ENCODE measurements around the gene KNSTRN. TPM values are rescaled to one million over a fixed set of nuclear protein-coding genes. Genes with fewer than 3 reads are reported as not detected.

KNSTRN gene
- total and polyA plus RNA-seq, 2 of the 13 experiments (the other 11 are each of a cell fraction or from before 2014, with no cell fraction given): 20.3 to 62.3 TPM

DNA sequence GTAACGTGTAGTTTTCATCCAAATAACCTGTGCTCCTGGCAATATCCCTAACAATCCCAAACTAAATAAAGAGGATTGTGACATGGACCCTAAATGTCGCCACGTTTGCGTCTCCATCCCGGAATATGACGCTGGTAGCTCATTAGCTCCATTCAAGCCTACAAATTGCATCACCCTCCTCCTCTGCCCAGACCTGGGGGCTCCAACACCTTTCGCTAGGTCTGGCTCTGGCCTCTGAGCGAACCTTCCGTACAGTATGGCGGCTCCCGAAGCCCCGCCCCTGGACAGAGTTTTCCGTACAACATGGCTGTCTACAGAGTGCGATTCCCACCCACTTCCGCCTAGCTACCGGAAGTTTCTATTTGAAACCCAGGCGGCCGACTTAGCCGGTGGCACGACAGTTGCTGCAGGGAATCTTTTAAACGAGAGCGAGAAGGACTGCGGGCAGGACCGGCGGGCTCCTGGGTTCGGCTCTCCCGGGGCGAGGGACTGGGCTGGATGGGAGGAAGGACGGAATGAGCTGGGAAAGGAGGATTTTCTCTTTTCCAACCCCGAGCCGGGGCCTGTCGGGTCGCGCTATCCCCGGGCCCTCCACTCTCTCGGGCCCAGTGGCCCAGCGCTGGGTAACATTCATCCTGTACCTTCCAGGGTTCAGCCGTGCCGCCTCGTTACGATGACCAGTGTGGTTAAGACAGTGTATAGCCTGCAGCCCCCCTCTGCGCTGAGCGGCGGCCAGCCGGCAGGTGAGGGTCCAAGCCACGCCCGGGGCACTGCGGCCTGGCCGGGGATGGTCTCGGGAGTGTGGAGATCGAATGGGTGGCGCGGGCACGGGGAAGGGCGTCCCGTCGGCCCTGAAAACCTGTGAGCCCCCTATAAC is at the start of gene KNSTRN (continued):
- TF ChIP-seq, protein P1, sequence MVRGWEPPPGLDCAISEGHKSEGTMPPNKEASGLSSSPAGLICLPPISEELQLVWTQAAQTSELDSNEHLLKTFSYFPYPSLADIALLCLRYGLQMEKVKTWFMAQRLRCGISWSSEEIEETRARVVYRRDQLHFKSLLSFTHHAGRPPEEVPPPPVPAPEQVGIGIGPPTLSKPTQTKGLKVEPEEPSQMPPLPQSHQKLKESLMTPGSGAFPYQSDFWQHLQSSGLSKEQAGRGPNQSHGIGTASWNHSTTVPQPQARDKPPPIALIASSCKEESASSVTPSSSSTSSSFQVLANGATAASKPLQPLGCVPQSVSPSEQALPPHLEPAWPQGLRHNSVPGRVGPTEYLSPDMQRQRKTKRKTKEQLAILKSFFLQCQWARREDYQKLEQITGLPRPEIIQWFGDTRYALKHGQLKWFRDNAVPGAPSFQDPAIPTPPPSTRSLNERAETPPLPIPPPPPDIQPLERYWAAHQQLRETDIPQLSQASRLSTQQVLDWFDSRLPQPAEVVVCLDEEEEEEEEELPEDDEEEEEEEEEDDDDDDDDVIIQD (CRISPR knock-in tag; IDR thresholded peaks at IDR 0.05; ENCODE audit: low read depth): no peak
- TF ChIP-seq, protein P2, sequence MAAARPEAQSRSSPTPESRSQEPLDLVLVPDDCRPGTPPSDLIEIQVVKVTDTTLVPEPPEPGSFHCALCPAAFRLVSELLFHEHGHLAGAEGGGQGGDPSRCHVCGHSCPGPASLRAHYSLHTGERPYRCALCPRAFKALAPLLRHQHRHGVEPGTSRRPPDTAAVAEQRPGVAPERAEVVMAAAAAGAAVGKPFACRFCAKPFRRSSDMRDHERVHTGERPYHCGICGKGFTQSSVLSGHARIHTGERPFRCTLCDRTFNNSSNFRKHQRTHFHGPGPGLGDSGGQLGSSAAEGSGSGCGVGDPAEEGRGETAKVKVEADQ (CRISPR knock-in tag; IDR thresholded peaks at IDR 0.05; ENCODE audit: borderline replicate concordance): no peak
- no peak for TF ChIP-seq NFIC (IDR thresholded peaks at IDR 0.05; ENCODE audit: low read length)
- TF ChIP-seq ZNF569 (CRISPR knock-in tag; IDR thresholded peaks at IDR 0.05; ENCODE audit: borderline replicate concordance): no peak
- TF ChIP-seq GABPA (IDR thresholded peaks at IDR 0.05; ENCODE audit: low read depth, low read length): peak; percentile 85
- TF ChIP-seq GABPA (CRISPR knock-in tag; IDR thresholded peaks at IDR 0.05; ENCODE audit: low read depth): peak; percentile 99
- TF ChIP-seq ZNF17 (CRISPR knock-in tag; IDR thresholded peaks at IDR 0.05): no peak
- no peak for TF ChIP-seq KDM1A (CRISPR knock-in tag; IDR thresholded peaks at IDR 0.05)
- TF ChIP-seq HHEX (CRISPR knock-in tag; IDR thresholded peaks at IDR 0.05): no peak
- TF ChIP-seq KLF13 (CRISPR knock-in tag; IDR thresholded peaks at IDR 0.05): no peak
- no peak for TF ChIP-seq MTA3 (CRISPR knock-in tag; IDR thresholded peaks at IDR 0.05)
- peak; percentile 38; the same call in 1 of the 2 replicates for TF ChIP-seq ZBTB21 (CRISPR knock-in tag; IDR thresholded peaks at IDR 0.05)
- TF ChIP-seq RBAK (CRISPR knock-in tag; IDR thresholded peaks at IDR 0.05): no peak
- peak; percentile 71 for TF ChIP-seq CEBPB (IDR thresholded peaks at IDR 0.05; ENCODE audit: borderline replicate concordance, low read depth, low read length)
- TF ChIP-seq ZNF746 (CRISPR knock-in tag; IDR thresholded peaks at IDR 0.05): 0 out of 2 replicates have a peak, but pooled peaks have one; percentile 73
- no peak for TF ChIP-seq ZNF10 (CRISPR knock-in tag; IDR thresholded peaks at IDR 0.05; ENCODE audit: borderline replicate concordance, low read depth)
- no peak for TF ChIP-seq ZNF253 (CRISPR knock-in tag; IDR thresholded peaks at IDR 0.05; ENCODE audit: borderline replicate concordance)
- TF ChIP-seq HDAC1 (CRISPR knock-in tag; IDR thresholded peaks at IDR 0.05): peak; percentile 87
- TF ChIP-seq ZNF292 (CRISPR knock-in tag; IDR thresholded peaks at IDR 0.05; ENCODE audit: borderline replicate concordance, low read depth): no peak
- TF ChIP-seq RBM22 (optimal IDR thresholded peaks at IDR 0.05; ENCODE audit: low read length): peak; percentile 16
- TF ChIP-seq YEATS2 (CRISPR knock-in tag; IDR thresholded peaks at IDR 0.05; ENCODE audit: borderline replicate concordance): no peak
- TF ChIP-seq RARA (CRISPR knock-in tag; IDR thresholded peaks at IDR 0.05): no peak
- TF ChIP-seq, protein P3, sequence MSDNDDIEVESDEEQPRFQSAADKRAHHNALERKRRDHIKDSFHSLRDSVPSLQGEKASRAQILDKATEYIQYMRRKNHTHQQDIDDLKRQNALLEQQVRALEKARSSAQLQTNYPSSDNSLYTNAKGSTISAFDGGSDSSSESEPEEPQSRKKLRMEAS (IDR thresholded peaks at IDR 0.05): peak; percentile 36; the same call in 1 of the 2 replicates
- TF ChIP-seq MIER2 (CRISPR knock-in tag; IDR thresholded peaks at IDR 0.05): 0 out of 2 replicates have a peak, but pooled peaks have one; percentile 34
- TF ChIP-seq HOXD1 (CRISPR knock-in tag; IDR thresholded peaks at IDR 0.05): no peak
- no peak; the same call in 1 of the 2 replicates for TF ChIP-seq PHF20 (CRISPR knock-in tag; IDR thresholded peaks at IDR 0.05)
- TF ChIP-seq SIX1 (CRISPR knock-in tag; IDR thresholded peaks at IDR 0.05; ENCODE audit: borderline replicate concordance): no peak
- no peak for TF ChIP-seq ZBTB7B (CRISPR knock-in tag; IDR thresholded peaks at IDR 0.05)
- TF ChIP-seq, protein P4, sequence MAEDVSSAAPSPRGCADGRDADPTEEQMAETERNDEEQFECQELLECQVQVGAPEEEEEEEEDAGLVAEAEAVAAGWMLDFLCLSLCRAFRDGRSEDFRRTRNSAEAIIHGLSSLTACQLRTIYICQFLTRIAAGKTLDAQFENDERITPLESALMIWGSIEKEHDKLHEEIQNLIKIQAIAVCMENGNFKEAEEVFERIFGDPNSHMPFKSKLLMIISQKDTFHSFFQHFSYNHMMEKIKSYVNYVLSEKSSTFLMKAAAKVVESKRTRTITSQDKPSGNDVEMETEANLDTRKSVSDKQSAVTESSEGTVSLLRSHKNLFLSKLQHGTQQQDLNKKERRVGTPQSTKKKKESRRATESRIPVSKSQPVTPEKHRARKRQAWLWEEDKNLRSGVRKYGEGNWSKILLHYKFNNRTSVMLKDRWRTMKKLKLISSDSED (CRISPR knock-in tag; IDR thresholded peaks at IDR 0.05): no peak
- no peak for TF ChIP-seq ZNF7 (CRISPR knock-in tag; IDR thresholded peaks at IDR 0.05)
